ENCODE data around the gene TADA2A.

Gene TADA2A

GRCh38 chr17:37506678-37507077 is 100.0 kb downstream of the TADA2A start:
- TF ChIP-seq CTCF (IDR thresholded peaks at IDR 0.05), result peak; percentile 28; the same call in 1 of the 2 replicates

- no peak for TF ChIP-seq CTCF (IDR thresholded peaks at IDR 0.05)
These were observed 100.4 kb downstream of the TADA2A start for GRCh38 chr17:37507111-37507510.

GRCh38 chr17:37510056-37510455 is 103.4 kb downstream of the TADA2A start:
- TF ChIP-seq CTCF (IDR thresholded peaks at IDR 0.05), result no peak

GRCh38 chr17:37512442-37513068 is 105.9 kb downstream of the TADA2A start:
- TF ChIP-seq CTCF (IDR thresholded peaks at IDR 0.05), result no peak

- no peak for TF ChIP-seq CTCF (IDR thresholded peaks at IDR 0.05)
These were observed 107.0 kb downstream of the TADA2A start for GRCh38 chr17:37513711-37514110.

- TF ChIP-seq CTCF (IDR thresholded peaks at IDR 0.05), result no peak
These were observed 109.5 kb downstream of the TADA2A start for GRCh38 chr17:37516127-37516571.

- no peak for TF ChIP-seq CTCF (IDR thresholded peaks at IDR 0.05)
These were observed 111.2 kb downstream of the TADA2A start for GRCh38 chr17:37517881-37518280.

GRCh38 chr17:37518826-37519225 is 112.1 kb downstream of the TADA2A start:
- peak; percentile 15; the same call in 1 of the 2 replicates for TF ChIP-seq CTCF (IDR thresholded peaks at IDR 0.05)

All from LNCAP (cell line).